ENCODE results near the gene NUB1. TPM values are rescaled to one million over a fixed set of nuclear protein-coding genes. Genes with fewer than 3 reads are reported as not detected.

Gene NUB1
- total RNA-seq, 4 donors from 2014 or later, result 66.4 to 90.8 (median 68.2) TPM

- H3K4me3 ChIP-seq, result no peak overlapping the region
- no peaks in the 10 kb centered on the region for H3K4me1 ChIP-seq
- no peak overlapping the region for H3K27ac ChIP-seq
- no peaks in the 10 kb centered on the region for H3K27me3 ChIP-seq
- TF ChIP-seq CTCF (IDR thresholded peaks at IDR 0.05), result no peak
- TF ChIP-seq POLR2A (IDR thresholded peaks at IDR 0.05), result no peak
- no peak for DNase-seq
- H3K36me3 ChIP-seq, result no peaks in the 10 kb centered on the region
- H3K9me3 ChIP-seq, result no peaks in the 10 kb centered on the region
Observed at GRCh38 chr7:151334628-151335027, 7.0 kb upstream of the NUB1 start.

GRCh38 chr7:151336027-151336708, 5.4 kb upstream of the NUB1 start:
- peaks cover 0 to 4% (median 2%) of the 10 kb centered on the region in 4 donors for H3K4me1 ChIP-seq
- H3K36me3 ChIP-seq, result no peaks in the 10 kb centered on the region
- no peaks in the 10 kb centered on the region for H3K27me3 ChIP-seq
- TF ChIP-seq POLR2A (IDR thresholded peaks at IDR 0.05) (no peak), CTCF (IDR thresholded peaks at IDR 0.05) (no peak)
- DNase-seq, result no peak
- no peak overlapping the region for H3K27ac ChIP-seq
- H3K4me3 ChIP-seq, result no peak overlapping the region
- H3K9me3 ChIP-seq, result no peaks in the 10 kb centered on the region

- no peak for DNase-seq
- H3K9me3 ChIP-seq, result no peaks in the 10 kb centered on the region
- no peaks in the 10 kb centered on the region for H3K36me3 ChIP-seq
- no peaks in the 10 kb centered on the region for H3K27me3 ChIP-seq
- H3K4me1 ChIP-seq, result peaks cover 0 to 5% (median 2%) of the 10 kb centered on the region in 4 donors
- no peak overlapping the region for H3K27ac ChIP-seq
- H3K4me3 ChIP-seq, result no peak overlapping the region
- TF ChIP-seq POLR2A (IDR thresholded peaks at IDR 0.05), result no peak
- TF ChIP-seq CTCF (IDR thresholded peaks at IDR 0.05), result no peak
Observed at GRCh38 chr7:151337346-151337745, 4.3 kb upstream of the NUB1 start.

DNA sequence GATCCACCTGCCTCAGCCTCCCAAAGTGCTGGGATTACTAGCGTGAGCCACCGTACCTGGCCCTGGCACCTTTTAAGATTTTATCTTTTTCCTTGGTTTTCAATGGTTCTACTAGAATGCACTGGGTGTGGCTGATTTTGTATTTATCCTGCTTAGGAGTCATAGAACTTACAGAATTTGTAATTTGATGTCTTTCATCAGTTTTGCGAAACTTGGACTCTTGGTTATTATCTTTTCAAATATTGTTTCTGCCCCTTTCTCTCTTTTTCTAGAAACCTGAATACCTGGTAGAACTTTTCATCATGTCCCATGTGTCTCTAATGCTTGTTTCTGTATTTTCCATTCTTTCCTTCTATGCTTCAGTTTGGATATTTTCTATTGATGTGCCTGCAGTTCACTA, 2.8 kb upstream of the NUB1 start:
- no peak overlapping the region for H3K27ac ChIP-seq
- H3K4me3 ChIP-seq, result no peak overlapping the region
- no peaks in the 10 kb centered on the region for H3K36me3 ChIP-seq
- H3K27me3 ChIP-seq, result no peaks in the 10 kb centered on the region
- no peak for DNase-seq
- TF ChIP-seq POLR2A (IDR thresholded peaks at IDR 0.05), result no peak
- no peak for TF ChIP-seq CTCF (IDR thresholded peaks at IDR 0.05)
- peaks cover 0 to 16% (median 2%) of the 10 kb centered on the region in 4 donors for H3K4me1 ChIP-seq
- H3K9me3 ChIP-seq, result no peaks in the 10 kb centered on the region

- TF ChIP-seq POLR2A (IDR thresholded peaks at IDR 0.05) (no peak), CTCF (IDR thresholded peaks at IDR 0.05) (no peak)
- Histone ChIP-seq H3K27me3 (no peaks in the 10 kb centered on the region), H3K9me3 (no peaks in the 10 kb centered on the region), H3K4me1 (peaks cover 0 to 16% (median 2%) of the 10 kb centered on the region in 4 donors), H3K27ac (peak overlapping the region; percentile 43 to 93 (median 50)), H3K36me3 (no peaks in the 10 kb centered on the region), H3K4me3 (no peak overlapping the region)
- DNase-seq, result no peak
Observed at GRCh38 chr7:151339651-151340382, 1.8 kb upstream of the NUB1 start.
